ENCODE measurements around the gene NFIA.

The NFIA gene

DNA sequence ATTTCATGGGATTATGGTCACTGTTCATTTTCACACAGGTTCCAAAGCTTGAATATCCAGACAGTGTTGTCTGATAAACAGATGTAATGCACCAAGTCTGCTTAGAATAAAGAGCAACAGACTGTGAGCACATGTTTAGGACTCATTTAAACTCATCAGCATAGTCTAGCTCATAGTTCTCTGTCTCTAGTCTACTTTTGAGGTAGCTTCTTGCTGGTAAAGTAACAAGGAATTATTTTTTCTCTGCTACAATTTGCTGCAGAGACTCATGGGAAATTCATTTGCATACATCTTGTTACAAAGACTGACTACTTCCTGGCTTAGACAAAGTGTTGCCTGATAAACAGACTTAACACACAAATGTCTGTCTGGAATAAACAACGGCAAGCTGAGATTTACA is 187.2 kb downstream of the NFIA start:
- Histone ChIP-seq H3K4ac (ENCODE audit: low read length) (no peak overlapping the region), H2BK15ac (ENCODE audit: low read length) (no peak overlapping the region), H2BK120ac (ENCODE audit: low read depth, low read length) (no peak overlapping the region), H3K4me1 (ENCODE audit: control insufficient read depth in 2 of 2, insufficient read depth in 1 of 2, low read depth in 1 of 2, low read length in 2 of 2) (peaks cover 0 to 4% of the 10 kb centered on the region in 2 donors), H4K8ac (ENCODE audit: low read depth, low read length) (no peak overlapping the region), H3K18ac (ENCODE audit: low read length) (no peak overlapping the region), H3K36me3 (replicated peaks in 1 of 2; ENCODE audit: control insufficient read depth in 2 of 2, insufficient read depth in 2 of 2, low read length in 2 of 2) (no peaks in the 10 kb centered on the region), H3K9ac (ENCODE audit: low read depth, low read length, poor library complexity) (no peak overlapping the region), H3K4me3 (ENCODE audit: low read length in 2 of 2) (no peak overlapping the region), H3K27ac (replicated peaks; ENCODE audit: low read length) (no peak overlapping the region), H3K14ac (ENCODE audit: low read length) (no peak overlapping the region), H2BK5ac (ENCODE audit: low read length) (no peak overlapping the region), H3K4me2 (ENCODE audit: insufficient read depth, low read length, poor library complexity, severe bottlenecking) (no peak overlapping the region), H3K23ac (ENCODE audit: low read depth, low read length, poor library complexity) (no peak overlapping the region), H2AFZ (ENCODE audit: low read length) (no peak overlapping the region), H3K79me1 (ENCODE audit: low read depth, low read length) (no peaks in the 10 kb centered on the region), H2AK5ac (ENCODE audit: low read depth, low read length) (no peak overlapping the region), H4K91ac (ENCODE audit: low read depth, low read length, poor library complexity) (no peak overlapping the region), H3K9me3 (replicated peaks in 1 of 2; ENCODE audit: control insufficient read depth in 2 of 2, insufficient read depth in 1 of 2, low read depth in 1 of 2, low read length in 2 of 2) (no peaks in the 10 kb centered on the region), H2BK12ac (ENCODE audit: low read length) (no peak overlapping the region), H3K27me3 (ENCODE audit: control insufficient read depth in 3 of 3, insufficient read depth in 3 of 3, low read depth in 1 of 3, low read length in 3 of 3) (no peaks in the 10 kb centered on the region)
- WGBS, 2 donors (ENCODE audit: extremely low coverage in 2 of 2, insufficient read length in 2 of 2, insufficient replicate concordance in 1 of 2): no CpG with 5 or more reads among the region's 1 CpG
- DNase-seq (ENCODE audit: low spot score): no peak

DNA sequence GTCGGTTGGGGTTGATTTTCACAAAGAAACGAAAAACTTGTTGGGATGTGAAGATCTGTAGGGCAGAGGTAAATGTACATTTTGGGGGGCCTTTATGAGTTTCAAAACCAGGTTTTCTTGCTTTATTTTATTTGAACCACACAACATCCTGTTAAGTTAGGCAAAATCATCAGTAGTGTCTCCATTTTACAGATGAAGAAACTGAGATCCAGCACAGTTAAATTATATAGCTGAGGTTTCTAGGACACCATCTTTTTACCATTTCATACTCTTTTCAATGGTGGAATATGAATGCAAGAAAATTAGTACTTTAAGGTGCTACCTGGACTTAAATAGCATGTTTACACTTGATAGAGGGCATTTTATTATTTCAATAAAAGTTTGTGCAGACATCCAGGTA is 187.7 kb downstream of the NFIA start:
- H3K9ac ChIP-seq (ENCODE audit: low read depth, low read length, poor library complexity): no peak overlapping the region
- H3K27ac ChIP-seq (replicated peaks; ENCODE audit: low read length): no peak overlapping the region
- H2BK15ac ChIP-seq (ENCODE audit: low read length): no peak overlapping the region
- no peak overlapping the region for H3K4ac ChIP-seq (ENCODE audit: low read length)
- H2BK5ac ChIP-seq (ENCODE audit: low read length): no peak overlapping the region
- no peak overlapping the region for H2AK5ac ChIP-seq (ENCODE audit: low read depth, low read length)
- no peak overlapping the region for H3K18ac ChIP-seq (ENCODE audit: low read length)
- H2AFZ ChIP-seq (ENCODE audit: low read length): no peak overlapping the region
- no peaks in the 10 kb centered on the region for H3K27me3 ChIP-seq (ENCODE audit: control insufficient read depth in 3 of 3, insufficient read depth in 3 of 3, low read depth in 1 of 3, low read length in 3 of 3)
- H3K4me3 ChIP-seq (ENCODE audit: low read length in 2 of 2): no peak overlapping the region
- no peak overlapping the region for H3K23ac ChIP-seq (ENCODE audit: low read depth, low read length, poor library complexity)
- H3K4me1 ChIP-seq (ENCODE audit: control insufficient read depth in 2 of 2, insufficient read depth in 1 of 2, low read depth in 1 of 2, low read length in 2 of 2): peaks cover 0 to 4% of the 10 kb centered on the region in 2 donors
- H4K91ac ChIP-seq (ENCODE audit: low read depth, low read length, poor library complexity): no peak overlapping the region
- WGBS, 2 donors (ENCODE audit: extremely low coverage in 2 of 2, insufficient read length in 2 of 2, insufficient replicate concordance in 1 of 2): no CpG with 5 or more reads among the region's 2 CpGs
- H3K9me3 ChIP-seq (replicated peaks in 1 of 2; ENCODE audit: control insufficient read depth in 2 of 2, insufficient read depth in 1 of 2, low read depth in 1 of 2, low read length in 2 of 2): no peaks in the 10 kb centered on the region
- H2BK120ac ChIP-seq (ENCODE audit: low read depth, low read length): no peak overlapping the region
- no peaks in the 10 kb centered on the region for H3K36me3 ChIP-seq (replicated peaks in 1 of 2; ENCODE audit: control insufficient read depth in 2 of 2, insufficient read depth in 2 of 2, low read length in 2 of 2)
- H3K79me1 ChIP-seq (ENCODE audit: low read depth, low read length): no peaks in the 10 kb centered on the region
- H3K14ac ChIP-seq (ENCODE audit: low read length): no peak overlapping the region
- H4K8ac ChIP-seq (ENCODE audit: low read depth, low read length): no peak overlapping the region
- no peak overlapping the region for H2BK12ac ChIP-seq (ENCODE audit: low read length)
- DNase-seq (ENCODE audit: low spot score): no peak
- no peak overlapping the region for H3K4me2 ChIP-seq (ENCODE audit: insufficient read depth, low read length, poor library complexity, severe bottlenecking)

DNA sequence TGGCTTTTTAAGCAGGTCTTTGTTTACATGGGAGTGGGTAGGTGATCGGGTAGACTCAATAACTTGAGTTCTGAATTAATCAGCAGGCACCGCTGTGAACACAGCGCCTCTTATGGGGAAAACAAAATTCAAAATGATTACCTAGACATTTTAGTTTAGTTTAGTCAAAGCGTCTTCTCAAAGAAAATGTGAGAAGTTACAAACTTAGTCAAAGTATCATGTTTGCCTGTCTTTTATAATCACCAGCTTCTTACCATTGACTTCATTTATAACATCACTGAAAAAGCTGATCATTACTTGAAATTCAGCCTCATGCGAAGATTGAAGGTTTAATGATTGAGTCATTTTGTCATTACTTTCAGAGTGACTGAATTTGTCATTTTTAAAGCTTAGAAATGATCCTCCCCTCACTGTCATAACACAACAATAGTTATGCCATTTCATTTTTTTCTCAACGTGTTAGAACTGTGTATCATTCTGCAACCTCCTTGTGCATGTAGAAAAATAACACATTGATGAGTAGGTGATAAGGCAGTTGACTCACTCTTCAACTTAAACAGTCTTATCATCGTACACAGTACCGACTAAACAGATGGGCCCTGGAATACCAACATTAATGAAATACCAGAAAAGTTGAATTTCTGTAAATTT is 188.5 kb downstream of the NFIA start:
- Histone ChIP-seq H3K4me1 (ENCODE audit: control insufficient read depth in 2 of 2, insufficient read depth in 1 of 2, low read depth in 1 of 2, low read length in 2 of 2) (peaks cover 0 to 4% of the 10 kb centered on the region in 2 donors), H3K9ac (ENCODE audit: low read depth, low read length, poor library complexity) (no peak overlapping the region), H2BK5ac (ENCODE audit: low read length) (no peak overlapping the region), H2AK5ac (ENCODE audit: low read depth, low read length) (no peak overlapping the region), H3K4me3 (ENCODE audit: low read length in 2 of 2) (no peak overlapping the region), H3K18ac (ENCODE audit: low read length) (no peak overlapping the region), H2BK120ac (ENCODE audit: low read depth, low read length) (no peak overlapping the region), H2BK12ac (ENCODE audit: low read length) (no peak overlapping the region), H3K14ac (ENCODE audit: low read length) (no peak overlapping the region), H4K8ac (ENCODE audit: low read depth, low read length) (no peak overlapping the region), H2BK15ac (ENCODE audit: low read length) (no peak overlapping the region), H3K36me3 (replicated peaks in 1 of 2; ENCODE audit: control insufficient read depth in 2 of 2, insufficient read depth in 2 of 2, low read length in 2 of 2) (no peaks in the 10 kb centered on the region), H3K23ac (ENCODE audit: low read depth, low read length, poor library complexity) (no peak overlapping the region), H3K79me1 (ENCODE audit: low read depth, low read length) (no peaks in the 10 kb centered on the region), H2AFZ (ENCODE audit: low read length) (no peak overlapping the region), H3K27me3 (ENCODE audit: control insufficient read depth in 3 of 3, insufficient read depth in 3 of 3, low read depth in 1 of 3, low read length in 3 of 3) (no peaks in the 10 kb centered on the region), H3K4ac (ENCODE audit: low read length) (no peak overlapping the region), H3K27ac (replicated peaks; ENCODE audit: low read length) (no peak overlapping the region), H3K9me3 (replicated peaks in 1 of 2; ENCODE audit: control insufficient read depth in 2 of 2, insufficient read depth in 1 of 2, low read depth in 1 of 2, low read length in 2 of 2) (no peaks in the 10 kb centered on the region), H4K91ac (ENCODE audit: low read depth, low read length, poor library complexity) (no peak overlapping the region), H3K4me2 (ENCODE audit: insufficient read depth, low read length, poor library complexity, severe bottlenecking) (no peak overlapping the region)
- whole genome bisulfite sequencing, 2 donors (ENCODE audit: extremely low coverage in 2 of 2, insufficient read length in 2 of 2, insufficient replicate concordance in 1 of 2): no CpG with 5 or more reads among the region's 8 CpGs
- DNase-seq (ENCODE audit: low spot score): no peak

DNA sequence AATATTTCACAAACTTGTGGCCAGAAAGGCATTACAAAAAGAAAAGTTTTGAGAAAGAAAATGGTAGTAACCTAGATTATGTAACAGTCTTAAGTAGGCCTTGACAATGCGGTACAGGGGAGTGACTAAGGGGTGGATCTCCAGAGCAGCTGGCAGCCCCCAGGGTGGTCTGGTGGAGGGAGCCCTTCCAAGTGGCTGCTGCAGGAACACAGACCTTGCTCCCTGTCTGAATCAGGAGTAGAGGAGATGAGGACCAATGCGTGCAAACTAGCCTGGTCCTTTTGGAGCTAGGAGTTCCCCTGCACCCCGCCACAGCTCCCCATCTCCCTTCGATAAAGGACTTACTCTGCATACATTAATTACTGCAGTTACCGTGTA is 189.0 kb downstream of the NFIA start:
- H3K4me3 ChIP-seq (ENCODE audit: low read length in 2 of 2): no peak overlapping the region
- H2BK5ac ChIP-seq (ENCODE audit: low read length): no peak overlapping the region
- no peak overlapping the region for H2BK120ac ChIP-seq (ENCODE audit: low read depth, low read length)
- no peak overlapping the region for H2AFZ ChIP-seq (ENCODE audit: low read length)
- no peak overlapping the region for H3K4ac ChIP-seq (ENCODE audit: low read length)
- no peaks in the 10 kb centered on the region for H3K36me3 ChIP-seq (replicated peaks in 1 of 2; ENCODE audit: control insufficient read depth in 2 of 2, insufficient read depth in 2 of 2, low read length in 2 of 2)
- H3K18ac ChIP-seq (ENCODE audit: low read length): no peak overlapping the region
- no peak overlapping the region for H3K23ac ChIP-seq (ENCODE audit: low read depth, low read length, poor library complexity)
- H2AK5ac ChIP-seq (ENCODE audit: low read depth, low read length): no peak overlapping the region
- no peak overlapping the region for H3K14ac ChIP-seq (ENCODE audit: low read length)
- peaks cover 0 to 4% of the 10 kb centered on the region in 2 donors for H3K4me1 ChIP-seq (ENCODE audit: control insufficient read depth in 2 of 2, insufficient read depth in 1 of 2, low read depth in 1 of 2, low read length in 2 of 2)
- no peak overlapping the region for H3K4me2 ChIP-seq (ENCODE audit: insufficient read depth, low read length, poor library complexity, severe bottlenecking)
- no peak for DNase-seq (ENCODE audit: low spot score)
- H2BK12ac ChIP-seq (ENCODE audit: low read length): no peak overlapping the region
- no peak overlapping the region for H4K91ac ChIP-seq (ENCODE audit: low read depth, low read length, poor library complexity)
- no peak overlapping the region for H4K8ac ChIP-seq (ENCODE audit: low read depth, low read length)
- H3K9me3 ChIP-seq (replicated peaks in 1 of 2; ENCODE audit: control insufficient read depth in 2 of 2, insufficient read depth in 1 of 2, low read depth in 1 of 2, low read length in 2 of 2): no peaks in the 10 kb centered on the region
- H3K79me1 ChIP-seq (ENCODE audit: low read depth, low read length): no peaks in the 10 kb centered on the region
- no peak overlapping the region for H3K27ac ChIP-seq (replicated peaks; ENCODE audit: low read length)
- H2BK15ac ChIP-seq (ENCODE audit: low read length): no peak overlapping the region
- H3K9ac ChIP-seq (ENCODE audit: low read depth, low read length, poor library complexity): no peak overlapping the region
- WGBS, 2 donors (ENCODE audit: extremely low coverage in 2 of 2, insufficient read length in 2 of 2, insufficient replicate concordance in 1 of 2): no CpG with 5 or more reads among the region's 5 CpGs
- no peaks in the 10 kb centered on the region for H3K27me3 ChIP-seq (ENCODE audit: control insufficient read depth in 3 of 3, insufficient read depth in 3 of 3, low read depth in 1 of 3, low read length in 3 of 3)
